A549 (cell line): Measurements from ENCODE around the gene OGFR. TPM values are rescaled to one million over a fixed set of nuclear protein-coding genes. Genes with fewer than 3 reads are reported as not detected.

ENCODE experiments used
- ATAC-seq, 2 experiments: fragments of 200-7000 bp in 1 of 2; fragments of >200 bp in 1 of 2; cut with Nextera tagmentation in 1 of 2; cut with Tn5 transposase in 1 of 2; 3 replicates each; pipeline versions ENCODE4 v1.8.0 to v1.9.1; 2018 to 2020; ENCODE audit warnings: mild to moderate bottlenecking in 1 of 2, moderate library complexity in 1 of 2
- CTCF ChIA-PET: fragments of 300-600 bp; sonication (Branson Sonifier 250); formaldehyde crosslinking; extraction: SDS; loops from one replicate; lab custom pipeline; 2021; ENCODE audit warnings: antibody characterized with exemption, inconsistent platforms; lab: Yijun Ruan, JAX
- POLR2A ChIA-PET: fragments of 350-600 bp; formaldehyde crosslinking; extraction: SDS; loops from one replicate; lab custom pipeline; 2021; ENCODE audit warnings: antibody characterized with exemption, inconsistent platforms; lab: Yijun Ruan, JAX
- DNase-seq, 2 experiments: peaks; one replicate each; pipeline versions ENCODE4 v3.0.0 to v3.0.0-alpha.2; 2011 to 2016; ENCODE audit warnings: low read depth in 1 of 2, low spot score in 1 of 2
- FAIRE-seq: peaks from 2 replicates; lab custom pipeline; 2011; peaks lifted over from hg19 to GRCh38; lab: Jason Lieb, UNC
- H3K27ac ChIP-seq, 2 experiments: fragments of >200 bp; sonication (Bioruptor Twin); formaldehyde crosslinking; 3 replicates each; pipeline ENCODE4 v1.5.1; 2016 to 2017
- H3K4me1 ChIP-seq: fragments of >200 bp; sonication (Bioruptor Twin); formaldehyde crosslinking; 3 replicates; pipeline ENCODE4 v1.6.1; 2016
- H3K4me2 ChIP-seq: fragments of >200 bp; sonication (Bioruptor Twin); formaldehyde crosslinking; 3 replicates; pipeline ENCODE4 v1.6.1; 2016
- H3K4me3 ChIP-seq: fragments of >200 bp; sonication (Bioruptor Twin); formaldehyde crosslinking; 3 replicates; pipeline ENCODE4 v1.5.1; 2016
- H3K9me3 ChIP-seq: fragments of >200 bp; sonication (Bioruptor Twin); formaldehyde crosslinking; 3 replicates; pipeline ENCODE4 v1.6.1; 2016
- BCL3 ChIP-seq: fragments of >200 bp; sonication (Bioruptor Twin); formaldehyde crosslinking; IDR thresholded peaks from 3 replicates; pipeline ENCODE4 v1.6.1; 2016
- CHD4 ChIP-seq: fragments of 200-600 bp; sonication (generic); IDR thresholded peaks from 2 replicates; pipeline ENCODE4 v1.6.1; 2016; ENCODE audit warnings: antibody characterized with exemption, mild to moderate bottlenecking, borderline replicate concordance
- E2F6 ChIP-seq: IDR thresholded peaks from 2 replicates; pipeline ENCODE4 v1.6.1; 2012; ENCODE audit warnings: low read depth, borderline replicate concordance
- EHMT2 ChIP-seq: fragments of 200-600 bp; sonication (generic); IDR thresholded peaks from 2 replicates; pipeline ENCODE4 v1.6.1; 2016; ENCODE audit warnings: antibody characterized with exemption, low read depth, mild to moderate bottlenecking, moderate library complexity
- FOSL2 ChIP-seq, 2 experiments: fragments of 450-650 bp in 1 of 2; fragments of >200 bp in 1 of 2; sonication (Bioruptor Twin) in 1 of 2; formaldehyde crosslinking; IDR thresholded peaks; 2 replicates each; pipeline versions ENCODE4 v1.5.0 to v1.6.1; 2016 to 2020; ENCODE audit warnings: mild to moderate bottlenecking in 1 of 2, moderate library complexity in 1 of 2
- GATA3 ChIP-seq: IDR thresholded peaks from 2 replicates; pipeline ENCODE4 v1.6.1; 2012; ENCODE audit warnings: borderline replicate concordance
- NPAS2 ChIP-seq: fragments of 250-450 bp; sonication (Bioruptor Pico); IDR thresholded peaks from 2 replicates; pipeline ENCODE4 v1.8.0; 2022; ENCODE audit warnings: mild to moderate bottlenecking, moderate library complexity, borderline replicate concordance
- NR3C1 ChIP-seq: fragments of >200 bp; sonication (Bioruptor Twin); formaldehyde crosslinking; IDR thresholded peaks from 3 replicates; pipeline ENCODE4 v1.6.1; 2017
- PBX3 ChIP-seq: IDR thresholded peaks from 2 replicates; pipeline ENCODE4 v1.6.1; 2012
- RAD21 ChIP-seq, 2 experiments: fragments of >200 bp in 1 of 2; sonication (Bioruptor Twin) in 1 of 2; formaldehyde crosslinking in 1 of 2; IDR thresholded peaks in 1 of 2; conservative IDR thresholded peaks in 1 of 2; 2 replicates in 1 of 2; 3 replicates in 1 of 2; pipeline ENCODE4 v1.6.1; 2012 to 2018; ENCODE audit warnings: inconsistent platforms in 1 of 2
- RFX5 ChIP-seq: fragments of 450-650 bp; IDR thresholded peaks from 2 replicates; pipeline ENCODE4 v1.7.1; 2014; ENCODE audit warnings: antibody characterized with exemption, mild to moderate bottlenecking, moderate library complexity
- TP53 ChIP-seq: fragments of 250-450 bp; sonication (Bioruptor Pico); IDR thresholded peaks from 2 replicates; pipeline ENCODE4 v1.5.0; 2021; ENCODE audit warnings: mild to moderate bottlenecking, moderate library complexity
- ZFP36 ChIP-seq: fragments of 450-650 bp; IDR thresholded peaks from 2 replicates; pipeline ENCODE4 v1.6.1; 2014; ENCODE audit warnings: borderline replicate concordance; ENCODE audit not compliant: partially characterized antibody
- WGBS: methylation state at CpG from one replicate; pipeline ENCODE4 v1.1.6; 2017; ENCODE audit errors: missing lambda C conversion rate; 5-methylcytosine and 5-hydroxymethylcytosine counted together
- polyA plus RNA-seq, 4 experiments: library from polyadenylated mRNA; depleted of rRNA in 3 of 4; stranded (reverse); fragments of >200 nt; fragmentation: RNase III in 1 of 4; extraction: RNeasy Plus Mini Kit Qiagen cat#74134 plus additional on column Dnase treatment in 1 of 4; gene quantifications; 2 replicates in 3 of 4; 3 replicates in 1 of 4; pipeline ENCODE4 v1.2.3, GENCODE V29; 2011 to 2017

The OGFR gene
- polyA plus RNA-seq, 2 of the 4 experiments (the other 2 are of a cell fraction) = 15.9 to 35.6 TPM

- peak in 1 of 2 experiments; percentile 61 for DNase-seq
- ChIA-PET POLR2A (no interaction called here), CTCF (interaction anchor here (0.5 to 1.3 kb wide), 2 partner anchors 32 to 108 kb away, joined by 3 to 5 read pairs; no protein-coding TSS in a partner anchor)
- Histone ChIP-seq H3K4me1 (no peaks in the 10 kb centered on the region), H3K4me2 (peak overlapping the region; percentile 25; the same call in 2 of the 3 replicates), H3K4me3 (no peak overlapping the region), H3K9me3 (no peaks in the 10 kb centered on the region), H3K27ac (peak overlapping the region in 1 of 2 experiments; percentile 49; a peak in 2 of 6 replicates)
- no peak for TF ChIP-seq GATA3
- TF ChIP-seq RFX5 = no peak
- TF ChIP-seq CHD4 = no peak
- TF ChIP-seq FOSL2 (IDR thresholded peaks at IDR 0.05) = no peak
- TF ChIP-seq FOSL2 (CRISPR knock-in tag; IDR thresholded peaks at IDR 0.05) = no peak
- no peak for FAIRE-seq
- ATAC-seq = peak in 1 of 2 experiments; percentile 60; a peak in 3 of 6 replicates
- 75% methylated on average over 9 of the region's 14 CpGs for WGBS
Measured at GRCh38 chr20:62776692-62777527, 27.7 kb upstream of the OGFR start.

GRCh38 chr20:62777528-62777830 lies 27.2 kb upstream of the OGFR start:
- Histone ChIP-seq H3K4me1 (no peaks in the 10 kb centered on the region), H3K9me3 (no peaks in the 10 kb centered on the region), H3K4me3 (no peak overlapping the region), H3K4me2 (no peak overlapping the region), H3K27ac (no peak overlapping the region; a peak in 1 of 6 replicates)
- DNase-seq = no peak
- 87% methylated on average over 6 of the region's 8 CpGs for WGBS
- ATAC-seq = no peak
- POLR2A ChIA-PET = no interaction called here
- FAIRE-seq = no peak
- TF ChIP-seq EHMT2 (no peak), FOSL2 (IDR thresholded peaks at IDR 0.05) (no peak), FOSL2 (CRISPR knock-in tag; IDR thresholded peaks at IDR 0.05) (no peak), PBX3 (no peak), BCL3 (no peak)
- CTCF ChIA-PET = no interaction called here

- ATAC-seq (no peak), DNase-seq (no peak), FAIRE-seq (no peak)
- no peak overlapping the region for H3K4me3 ChIP-seq
- no peak overlapping the region for H3K4me2 ChIP-seq
- H3K9me3 ChIP-seq = no peaks in the 10 kb centered on the region
- H3K27ac ChIP-seq = no peak overlapping the region
- ChIA-PET CTCF (no interaction called here), POLR2A (no interaction called here)
- H3K4me1 ChIP-seq = no peaks in the 10 kb centered on the region
- TF ChIP-seq NPAS2 = no peak
- no peak for TF ChIP-seq E2F6
- TF ChIP-seq NR3C1 = no peak
- no peak for TF ChIP-seq RAD21 (conservative IDR thresholded peaks at IDR 0.05 in 1 of 2, IDR thresholded peaks at IDR 0.05 in 1 of 2)
- no peak for TF ChIP-seq TP53 (CRISPR knock-in tag)
- peak; percentile 50 for TF ChIP-seq ZFP36
- WGBS = 80% methylated on average over 7 of the region's 9 CpGs
Measured at GRCh38 chr20:62778058-62778457, 26.6 kb upstream of the OGFR start.
